Activated CD8-positive, alpha-beta T cell treated with anti-CD3 and anti-CD28 coated beads for 36 hours (primary cell): Measurements from ENCODE around the gene RAD51B. TPM values are rescaled to one million over a fixed set of nuclear protein-coding genes. Genes with fewer than 3 reads are reported as not detected.

ENCODE experiments used
- ATAC-seq: fragments of 200-7000 bp; cut with Tn5 transposase; one replicate; pipeline ENCODE4 v1.10.0; 2021; ENCODE audit warnings: mild to moderate bottlenecking, moderate library complexity
- CTCF ChIA-PET: fragments of 350-600 bp; sonication (Branson Sonifier 250); formaldehyde crosslinking; loops from one replicate; lab custom pipeline; 2021; ENCODE audit warnings: antibody characterized with exemption; lab: Charles Lee
- POLR2A ChIA-PET: fragments of 350-600 bp; sonication (Branson Sonifier 250); formaldehyde crosslinking; loops from one replicate; lab custom pipeline; 2021; ENCODE audit warnings: antibody characterized with exemption; lab: Charles Lee
- DNase-seq: peaks from one replicate; pipeline ENCODE4 v3.0.0-alpha.2; 2020
- H3K27ac Mint-ChIP-seq: one replicate; pipeline ENCODE4 v1.8.0; 2021; ENCODE audit warnings: mild to moderate bottlenecking, mixed read lengths
- H3K27me3 Mint-ChIP-seq: one replicate; pipeline ENCODE4 v1.8.0; 2021; ENCODE audit warnings: mixed read lengths
- H3K36me3 Mint-ChIP-seq: one replicate; pipeline ENCODE4 v1.8.0; 2021; ENCODE audit warnings: low read depth, mixed read lengths
- H3K4me1 Mint-ChIP-seq: one replicate; pipeline ENCODE4 v1.8.0; 2021; ENCODE audit warnings: low read depth, mixed read lengths
- H3K4me3 Mint-ChIP-seq: one replicate; pipeline ENCODE4 v1.8.0; 2021; ENCODE audit warnings: mild to moderate bottlenecking, moderate library complexity, mixed read lengths
- H3K9me3 Mint-ChIP-seq: one replicate; pipeline ENCODE4 v1.8.0; 2021; ENCODE audit warnings: mixed read lengths
- CTCF ChIP-seq: fragments of 200-600 bp; IDR thresholded peaks from one replicate; pipeline ENCODE4 v1.8.0; 2022; ENCODE audit warnings: antibody characterized with exemption, mild to moderate bottlenecking
- intact Hi-C: fragments of 100-400 bp; cut with micrococcal nuclease; formaldehyde crosslinking; loops from one replicate; pipeline ENCODE4 v1.10.0; 2022
- total RNA-seq, 2 experiments: library from RNA; stranded (reverse); gene quantifications; one replicate each; pipeline ENCODE4 v1.2.3, GENCODE V29; 2021

The RAD51B gene
- total RNA-seq, 2 experiments from 2014 or later: 38.2 to 40.6 TPM

DNA sequence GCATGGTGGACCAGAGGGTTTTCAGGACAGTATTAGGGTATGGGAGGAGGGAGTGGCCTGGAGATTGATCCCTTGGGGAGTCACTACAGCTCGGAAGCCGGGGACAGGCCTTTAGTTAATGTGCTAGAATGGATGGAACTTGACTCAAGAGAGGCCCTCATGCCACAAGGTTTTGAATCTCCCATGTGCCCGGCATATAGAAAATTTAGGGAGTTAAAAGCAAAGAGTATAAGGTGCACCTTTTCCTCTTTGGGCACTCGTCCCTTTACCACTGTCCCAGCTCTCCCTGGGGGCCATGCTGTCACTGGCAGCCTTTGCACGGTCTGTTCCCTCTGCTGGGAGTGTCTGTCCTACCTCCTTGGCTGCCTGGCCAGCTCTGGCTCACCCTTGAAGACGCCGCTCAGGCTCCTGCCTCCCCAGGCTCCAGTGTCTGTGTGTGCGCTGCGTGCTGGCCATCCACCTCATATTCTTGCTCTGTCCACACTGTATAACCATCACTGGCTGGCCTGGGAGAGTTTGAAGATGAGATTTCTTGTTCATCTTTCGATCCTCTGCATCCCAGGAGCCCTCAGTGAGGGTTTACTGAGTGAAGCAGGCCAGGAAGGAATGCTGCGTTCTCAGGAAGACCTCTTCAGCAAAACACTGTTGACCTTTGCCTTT, 811.9 kb downstream of the RAD51B start:
- POLR2A ChIA-PET: no interaction called here
- H3K9me3 Mint-ChIP-seq: no peaks in the 10 kb centered on the region
- peaks cover 4% of the 10 kb centered on the region for H3K27me3 Mint-ChIP-seq
- no peaks in the 10 kb centered on the region for H3K36me3 Mint-ChIP-seq
- intact Hi-C loops: no loop called here
- no peak for TF ChIP-seq CTCF
- CTCF ChIA-PET: interaction anchor here (1.1 to 1.7 kb wide), 3 partner anchors 158 to 212 kb away, joined by 3 to 6 read pairs (median 4); no protein-coding TSS in a partner anchor
- H3K27ac Mint-ChIP-seq: no peak overlapping the region
- H3K4me1 Mint-ChIP-seq: peaks cover 20% of the 10 kb centered on the region
- ATAC-seq: no peak
- DNase-seq: no peak
- H3K4me3 Mint-ChIP-seq: no peak overlapping the region

GRCh38 chr14:68632054-68632895, 812.7 kb downstream of the RAD51B start:
- POLR2A ChIA-PET: no interaction called here
- Mint-ChIP-seq H3K36me3 (no peaks in the 10 kb centered on the region), H3K4me3 (no peak overlapping the region), H3K27ac (no peak overlapping the region), H3K27me3 (peaks cover 4% of the 10 kb centered on the region), H3K9me3 (no peaks in the 10 kb centered on the region), H3K4me1 (peaks cover 20% of the 10 kb centered on the region)
- CTCF ChIA-PET: interaction anchor here (0.8 kb wide), 1 partner anchor 156 kb away, joined by 3 read pairs; no protein-coding TSS in a partner anchor
- intact Hi-C loops: no loop called here
- ATAC-seq: no peak
- no peak for DNase-seq
- TF ChIP-seq CTCF: no peak

- Mint-ChIP-seq H3K27me3 (peaks cover 4% of the 10 kb centered on the region), H3K36me3 (no peaks in the 10 kb centered on the region), H3K9me3 (no peaks in the 10 kb centered on the region), H3K4me1 (peaks cover 13% of the 10 kb centered on the region), H3K4me3 (no peak overlapping the region), H3K27ac (no peak overlapping the region)
- ATAC-seq: no peak
- intact Hi-C loops: no loop called here
- DNase-seq: no peak
- ChIA-PET CTCF (no interaction called here), POLR2A (interaction anchor here (0.6 kb wide), 1 partner anchor 1414 kb away, joined by 4 read pairs; no protein-coding TSS in a partner anchor)
- no peak for TF ChIP-seq CTCF
Measured at GRCh38 chr14:68633131-68633991, 813.8 kb downstream of the RAD51B start.

DNA sequence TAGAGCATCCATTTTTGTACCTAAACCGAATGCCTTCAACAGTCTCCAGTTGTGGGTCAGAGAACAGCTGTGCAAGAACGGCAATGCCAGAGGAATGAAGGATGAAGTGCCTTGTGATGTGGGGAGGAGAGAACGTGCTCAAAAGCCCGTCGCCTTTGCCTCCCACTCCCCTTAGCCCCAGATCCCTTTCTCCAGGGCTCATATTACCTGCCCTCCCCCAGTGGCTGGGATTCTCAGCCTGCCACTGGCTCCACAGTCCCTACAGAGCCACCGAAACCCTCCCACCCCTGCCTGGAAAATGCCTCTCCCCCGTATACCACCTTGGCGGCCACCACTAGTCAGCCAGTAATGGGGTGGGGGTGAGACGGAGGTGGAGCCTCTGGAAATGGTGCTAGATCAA, 814.8 kb downstream of the RAD51B start:
- peaks cover 3% of the 10 kb centered on the region for H3K4me1 Mint-ChIP-seq
- DNase-seq (no peak), ATAC-seq (no peak)
- ChIA-PET POLR2A (no interaction called here), CTCF (no interaction called here)
- intact Hi-C loops: no loop called here
- H3K36me3 Mint-ChIP-seq: no peaks in the 10 kb centered on the region
- H3K9me3 Mint-ChIP-seq: no peaks in the 10 kb centered on the region
- no peak for TF ChIP-seq CTCF
- no peaks in the 10 kb centered on the region for H3K27me3 Mint-ChIP-seq
- H3K4me3 Mint-ChIP-seq: no peak overlapping the region
- no peak overlapping the region for H3K27ac Mint-ChIP-seq
